Vagina (tissue), 2 donors: Measurements from ENCODE around the gene TAS1R3.

Source experiments
- POLR2A ChIP-seq, 2 donors: fragments of 450-650 bp; IDR thresholded peaks; one replicate each; pipeline ENCODE4 v1.6.1; 2017; ENCODE audit warnings: antibody characterized with exemption in 2 of 2, mild to moderate bottlenecking in 2 of 2, moderate library complexity in 2 of 2
- TF ChIP-seq, protein P1 (sequence below), 3 experiments: fragments of 450-650 bp in 2 of 3; fragments of 200-600 bp in 1 of 3; sonication (generic) in 1 of 3; IDR thresholded peaks; one replicate each; pipeline ENCODE4 v1.5.1; 2017 to 2019; ENCODE audit warnings: antibody characterized with exemption in 3 of 3, mild to moderate bottlenecking in 2 of 3, moderate library complexity in 2 of 3

- TF ChIP-seq POLR2A (IDR thresholded peaks at IDR 0.05) = no peak
- TF ChIP-seq, protein P1, sequence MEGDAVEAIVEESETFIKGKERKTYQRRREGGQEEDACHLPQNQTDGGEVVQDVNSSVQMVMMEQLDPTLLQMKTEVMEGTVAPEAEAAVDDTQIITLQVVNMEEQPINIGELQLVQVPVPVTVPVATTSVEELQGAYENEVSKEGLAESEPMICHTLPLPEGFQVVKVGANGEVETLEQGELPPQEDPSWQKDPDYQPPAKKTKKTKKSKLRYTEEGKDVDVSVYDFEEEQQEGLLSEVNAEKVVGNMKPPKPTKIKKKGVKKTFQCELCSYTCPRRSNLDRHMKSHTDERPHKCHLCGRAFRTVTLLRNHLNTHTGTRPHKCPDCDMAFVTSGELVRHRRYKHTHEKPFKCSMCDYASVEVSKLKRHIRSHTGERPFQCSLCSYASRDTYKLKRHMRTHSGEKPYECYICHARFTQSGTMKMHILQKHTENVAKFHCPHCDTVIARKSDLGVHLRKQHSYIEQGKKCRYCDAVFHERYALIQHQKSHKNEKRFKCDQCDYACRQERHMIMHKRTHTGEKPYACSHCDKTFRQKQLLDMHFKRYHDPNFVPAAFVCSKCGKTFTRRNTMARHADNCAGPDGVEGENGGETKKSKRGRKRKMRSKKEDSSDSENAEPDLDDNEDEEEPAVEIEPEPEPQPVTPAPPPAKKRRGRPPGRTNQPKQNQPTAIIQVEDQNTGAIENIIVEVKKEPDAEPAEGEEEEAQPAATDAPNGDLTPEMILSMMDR (IDR thresholded peaks at IDR 0.05) = no peak
These were observed 2.8 kb upstream of the TAS1R3 start for GRCh38 chr1:1328254-1328653.
